Stimulated activated naive CD8-positive, alpha-beta T cell treated with anti-CD3 and anti-CD28 coated beads, Interleukin-15, Interleukin-2, amounts not matched to agents 100 ng/mL and 50 ng/mL, for 24 hours (primary cell): Measurements from ENCODE around the gene HHATL.

ENCODE experiments used
- H3K27ac Mint-ChIP-seq: one replicate; pipeline ENCODE4 v1.8.0; 2021; ENCODE audit warnings: mild to moderate bottlenecking, mixed read lengths
- H3K27me3 Mint-ChIP-seq: one replicate; pipeline ENCODE4 v1.8.0; 2021; ENCODE audit warnings: mixed read lengths
- H3K36me3 Mint-ChIP-seq: one replicate; pipeline ENCODE4 v1.8.0; 2021; ENCODE audit warnings: low read depth, mixed read lengths
- H3K4me1 Mint-ChIP-seq: one replicate; pipeline ENCODE4 v1.8.0; 2021; ENCODE audit warnings: low read depth, mixed read lengths
- H3K4me3 Mint-ChIP-seq: one replicate; pipeline ENCODE4 v1.8.0; 2021; ENCODE audit warnings: mild to moderate bottlenecking, mixed read lengths
- H3K9me3 Mint-ChIP-seq: one replicate; pipeline ENCODE4 v1.8.0; 2021; ENCODE audit warnings: mixed read lengths

Gene HHATL

GRCh38 chr3:42663581-42664437 lies 38.8 kb downstream of the HHATL start:
- Mint-ChIP-seq H3K36me3 (no peaks in the 10 kb centered on the region), H3K4me1 (no peaks in the 10 kb centered on the region), H3K27me3 (no peaks in the 10 kb centered on the region), H3K4me3 (no peak overlapping the region), H3K9me3 (no peaks in the 10 kb centered on the region), H3K27ac (no peak overlapping the region)

DNA sequence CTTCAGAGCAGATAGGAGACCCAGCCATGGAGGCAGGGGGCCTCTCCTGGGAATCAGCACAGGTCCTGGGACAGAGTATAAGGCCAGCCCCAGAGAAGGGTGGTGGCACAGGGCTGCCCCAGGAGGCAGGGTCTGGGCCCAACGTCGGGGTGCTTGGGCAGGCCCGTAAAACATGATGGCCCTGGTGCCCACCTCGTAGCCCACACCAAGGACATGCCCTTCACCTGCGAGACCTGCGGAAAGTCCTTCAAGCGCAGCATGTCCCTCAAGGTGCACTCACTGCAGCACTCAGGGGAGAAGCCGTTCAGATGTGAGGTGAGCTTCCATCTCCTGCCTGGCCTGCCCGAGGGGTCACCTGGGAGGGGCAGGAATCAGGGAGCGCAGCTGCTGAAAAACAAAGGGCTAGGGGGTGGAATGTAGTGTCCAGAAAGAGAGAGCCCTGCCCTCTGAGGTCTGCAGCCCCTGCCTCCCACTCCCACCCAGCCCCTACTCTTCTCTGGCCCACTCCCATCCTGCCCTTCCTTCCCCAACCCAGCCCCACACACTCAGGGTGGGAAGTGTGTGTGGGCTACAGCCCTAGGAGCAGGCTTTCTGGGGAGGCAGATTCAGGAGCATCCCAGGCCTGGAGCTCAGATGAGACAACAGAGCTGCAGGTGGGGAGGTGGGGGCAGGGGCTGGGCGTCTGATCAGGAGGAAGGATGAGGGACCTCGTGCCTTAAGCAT lies 39.6 kb downstream of the HHATL start:
- H3K4me3 Mint-ChIP-seq, result no peak overlapping the region
- no peaks in the 10 kb centered on the region for H3K27me3 Mint-ChIP-seq
- H3K9me3 Mint-ChIP-seq, result no peaks in the 10 kb centered on the region
- H3K4me1 Mint-ChIP-seq, result no peaks in the 10 kb centered on the region
- no peaks in the 10 kb centered on the region for H3K36me3 Mint-ChIP-seq
- no peak overlapping the region for H3K27ac Mint-ChIP-seq

- Mint-ChIP-seq H3K27ac (no peak overlapping the region), H3K4me3 (no peak overlapping the region), H3K4me1 (no peaks in the 10 kb centered on the region), H3K36me3 (no peaks in the 10 kb centered on the region), H3K9me3 (no peaks in the 10 kb centered on the region), H3K27me3 (no peaks in the 10 kb centered on the region)
Observed at GRCh38 chr3:42662037-42662812, 40.4 kb downstream of the HHATL start.

DNA sequence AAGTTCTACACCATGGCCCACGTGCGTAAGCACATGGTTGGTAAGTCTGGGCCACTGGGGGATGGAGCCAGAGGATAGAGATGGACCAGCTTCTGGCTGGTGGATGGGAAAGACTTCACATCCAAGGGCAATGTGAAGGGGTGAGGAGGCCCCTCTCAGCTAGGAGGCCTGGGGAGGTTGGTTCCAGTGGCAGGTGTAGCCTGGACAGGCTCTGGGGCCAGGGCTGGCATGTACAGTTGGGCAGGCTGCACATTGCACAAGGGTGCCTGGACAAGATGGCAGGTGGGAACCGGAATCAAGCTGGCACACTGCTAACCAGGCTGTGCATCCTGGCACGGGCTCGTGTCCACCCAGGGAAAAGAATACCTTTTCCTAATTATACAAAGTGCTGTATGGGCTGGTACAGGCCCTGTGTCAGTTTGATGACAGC lies 41.0 kb downstream of the HHATL start:
- Mint-ChIP-seq H3K27me3 (no peaks in the 10 kb centered on the region), H3K36me3 (no peaks in the 10 kb centered on the region), H3K27ac (no peak overlapping the region), H3K4me1 (no peaks in the 10 kb centered on the region), H3K9me3 (no peaks in the 10 kb centered on the region), H3K4me3 (no peak overlapping the region)

GRCh38 chr3:42660898-42661297 lies 41.7 kb downstream of the HHATL start:
- Mint-ChIP-seq H3K9me3 (no peaks in the 10 kb centered on the region), H3K4me1 (no peaks in the 10 kb centered on the region), H3K27me3 (no peaks in the 10 kb centered on the region), H3K36me3 (no peaks in the 10 kb centered on the region), H3K27ac (no peak overlapping the region), H3K4me3 (no peak overlapping the region)

- no peaks in the 10 kb centered on the region for H3K27me3 Mint-ChIP-seq
- no peaks in the 10 kb centered on the region for H3K36me3 Mint-ChIP-seq
- H3K27ac Mint-ChIP-seq, result peak overlapping the region; percentile 13
Observed at GRCh38 chr3:42660131-42660715, 42.4 kb downstream of the HHATL start.

GRCh38 chr3:42659451-42660130 lies 43.0 kb downstream of the HHATL start:
- H3K36me3 Mint-ChIP-seq, result no peaks in the 10 kb centered on the region
- peak overlapping the region; percentile 13 for H3K27ac Mint-ChIP-seq
- H3K4me3 Mint-ChIP-seq, result no peak overlapping the region
- no peaks in the 10 kb centered on the region for H3K27me3 Mint-ChIP-seq
- H3K9me3 Mint-ChIP-seq, result no peaks in the 10 kb centered on the region
- H3K4me1 Mint-ChIP-seq, result no peaks in the 10 kb centered on the region

More at GRCh38 chr3:42660131-42660715, 42.4 kb downstream of the HHATL start:
- H3K4me3 Mint-ChIP-seq, result no peak overlapping the region
- no peaks in the 10 kb centered on the region for H3K4me1 Mint-ChIP-seq
- H3K9me3 Mint-ChIP-seq, result no peaks in the 10 kb centered on the region

DNA sequence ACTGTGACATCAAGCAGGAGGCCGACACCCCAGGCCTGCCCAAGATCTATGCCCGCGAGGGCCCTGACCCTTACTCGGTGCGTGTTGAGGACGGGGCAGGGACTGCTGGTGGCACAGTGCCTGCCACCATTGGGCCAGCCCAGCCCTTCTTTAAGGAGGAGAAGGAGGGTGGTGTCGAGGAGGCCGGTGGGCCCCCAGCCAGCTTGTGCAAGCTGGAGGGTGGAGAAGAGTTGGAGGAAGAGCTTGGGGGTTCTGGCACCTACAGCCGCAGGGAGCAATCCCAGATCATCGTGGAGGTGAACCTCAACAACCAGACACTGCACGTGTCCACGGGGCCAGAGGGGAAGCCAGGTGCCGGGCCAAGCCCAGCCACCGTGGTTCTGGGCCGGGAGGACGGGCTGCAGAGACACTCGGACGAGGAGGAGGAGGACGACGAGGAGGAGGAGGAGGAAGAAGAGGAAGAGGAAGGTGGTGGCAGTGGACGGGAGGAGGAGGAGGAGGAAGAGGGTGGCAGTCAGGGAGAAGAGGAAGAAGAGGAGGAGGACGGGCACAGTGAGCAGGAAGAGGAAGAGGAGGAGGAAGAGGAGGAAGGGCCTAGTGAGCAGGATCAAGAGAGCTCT lies 43.7 kb downstream of the HHATL start:
- H3K27ac Mint-ChIP-seq, result no peak overlapping the region

GRCh38 chr3:42658091-42658770 lies 44.4 kb downstream of the HHATL start:
- H3K4me3 Mint-ChIP-seq, result no peak overlapping the region
- H3K4me1 Mint-ChIP-seq, result peaks cover 6% of the 10 kb centered on the region
- no peak overlapping the region for H3K27ac Mint-ChIP-seq
- H3K27me3 Mint-ChIP-seq, result no peaks in the 10 kb centered on the region
- H3K36me3 Mint-ChIP-seq, result no peaks in the 10 kb centered on the region
- H3K9me3 Mint-ChIP-seq, result no peaks in the 10 kb centered on the region

More for the DNA sequence above, 43.7 kb downstream of the HHATL start:
- Mint-ChIP-seq H3K27me3 (no peaks in the 10 kb centered on the region), H3K9me3 (no peaks in the 10 kb centered on the region), H3K4me1 (peaks cover under 1% of the 10 kb centered on the region), H3K36me3 (no peaks in the 10 kb centered on the region), H3K4me3 (no peak overlapping the region)

- Mint-ChIP-seq H3K9me3 (no peaks in the 10 kb centered on the region), H3K36me3 (no peaks in the 10 kb centered on the region), H3K27ac (no peak overlapping the region), H3K27me3 (no peaks in the 10 kb centered on the region), H3K4me1 (peaks cover 11% of the 10 kb centered on the region), H3K4me3 (no peak overlapping the region)
Observed at GRCh38 chr3:42657675-42658074, 44.9 kb downstream of the HHATL start.

- no peak overlapping the region for H3K27ac Mint-ChIP-seq
- H3K27me3 Mint-ChIP-seq, result no peaks in the 10 kb centered on the region
- H3K9me3 Mint-ChIP-seq, result no peaks in the 10 kb centered on the region
- H3K36me3 Mint-ChIP-seq, result no peaks in the 10 kb centered on the region
- no peak overlapping the region for H3K4me3 Mint-ChIP-seq
- peaks cover 19% of the 10 kb centered on the region for H3K4me1 Mint-ChIP-seq
Observed at GRCh38 chr3:42656680-42657610, 45.7 kb downstream of the HHATL start.

GRCh38 chr3:42655980-42656679 lies 46.5 kb downstream of the HHATL start:
- no peaks in the 10 kb centered on the region for H3K9me3 Mint-ChIP-seq
- peaks cover 20% of the 10 kb centered on the region for H3K4me1 Mint-ChIP-seq
- no peak overlapping the region for H3K27ac Mint-ChIP-seq
- H3K27me3 Mint-ChIP-seq, result no peaks in the 10 kb centered on the region
- H3K36me3 Mint-ChIP-seq, result no peaks in the 10 kb centered on the region
- H3K4me3 Mint-ChIP-seq, result no peak overlapping the region
